Kidney (tissue), 14 donors: ENCODE measurements around the gene C6orf118. TPM values are rescaled to one million over a fixed set of nuclear protein-coding genes. Genes with fewer than 3 reads are reported as not detected.

Source experiments
- DNase-seq, 5 donors: peaks; one replicate each; pipeline ENCODE4 v3.0.0-alpha.2; 2013 to 2020
- FAIRE-seq: peaks from 2 replicates; lab custom pipeline; 2012; peaks lifted over from hg19 to GRCh38; lab: Jason Lieb, UNC
- H3K27ac ChIP-seq, 2 donors: one replicate each; pipeline ENCODE4 v1.7.0; 2013; ENCODE audit warnings: low read depth in 2 of 2, low read length in 2 of 2, inconsistent platforms in 1 of 2
- H3K27me3 ChIP-seq: one replicate; pipeline ENCODE4 v1.7.1; 2013; ENCODE audit warnings: low read length, inconsistent platforms; ENCODE audit not compliant: control insufficient read depth, insufficient read depth
- H3K36me3 ChIP-seq, 3 donors: one replicate each; pipeline versions ENCODE4 v1.7.0 to v1.7.1; 2013; ENCODE audit warnings: low read length in 3 of 3, control low read depth in 1 of 3, inconsistent platforms in 1 of 3; ENCODE audit not compliant: insufficient read depth in 3 of 3, control insufficient read depth in 2 of 3
- H3K4me1 ChIP-seq, 3 donors: one replicate each; pipeline versions ENCODE4 v1.7.0 to v1.7.1; 2013; ENCODE audit warnings: low read length in 3 of 3, inconsistent platforms in 1 of 3, low read depth in 1 of 3; ENCODE audit not compliant: control insufficient read depth in 2 of 3, insufficient read depth in 2 of 3
- H3K4me3 ChIP-seq, 3 donors: one replicate each; pipeline versions ENCODE4 v1.7.0 to v1.8.1; 2013; ENCODE audit warnings: low read length in 3 of 3, control low read depth in 1 of 3, inconsistent platforms in 1 of 3
- H3K9ac ChIP-seq, 3 donors: one replicate each; pipeline versions ENCODE4 v1.7.0 to v1.7.1; 2013; ENCODE audit warnings: low read length in 3 of 3, control low read depth in 1 of 3, inconsistent platforms in 1 of 3
- H3K9me3 ChIP-seq, 3 donors: one replicate each; pipeline versions ENCODE4 v1.7.0 to v1.7.1; 2013; ENCODE audit warnings: low read length in 3 of 3, control low read depth in 1 of 3, inconsistent platforms in 1 of 3; ENCODE audit not compliant: control insufficient read depth in 2 of 3, insufficient read depth in 1 of 3
- intact Hi-C: fragments of 100-400 bp; cut with DNase I; formaldehyde crosslinking; loops from one replicate; pipeline ENCODE4 v1.11.1; 2022
- polyA plus RNA-seq: library from polyadenylated mRNA; stranded (reverse); fragments of 350-450 nt; fragmentation: Illumina TruSeq; extraction: RNeasy Lipid Tissue Mini Kit (QIAGEN cat#74804); gene quantifications from one replicate; pipeline ENCODE4 v1.2.3, GENCODE V29; 2014; ENCODE audit warnings: low read depth, low replicate concordance; ENCODE audit not compliant: insufficient read depth
- total RNA-seq: library from RNA; stranded (reverse); fragmentation: NEBNext Ultra II Directional; extraction: Animal tissue kit (Norgen Biotek cat#: 25700); gene quantifications from one replicate; pipeline ENCODE4 v1.2.1, GENCODE V29; 2021
- TF ChIP-seq, protein P1 (sequence below): IDR thresholded peaks from 3 replicates; pipeline ENCODE4 v1.5.1; 2012; ENCODE audit warnings: mild to moderate bottlenecking, moderate library complexity, borderline replicate concordance; ENCODE audit not compliant: insufficient read depth; ENCODE audit errors: extremely low read depth
- donor health status: control.
- donor health status: control.
- donor health status: control.
- donor health status: control.
- donor health status: control.
- donor health status: DM: yes; HTN: yes; CAD: no.
- donor health status: Normal renal cell carcinoma (clear cell type).

C6orf118 gene
- total and polyA plus RNA-seq, 2 donors from 2014 or later, result 0.57 to 0.67 TPM

DNA sequence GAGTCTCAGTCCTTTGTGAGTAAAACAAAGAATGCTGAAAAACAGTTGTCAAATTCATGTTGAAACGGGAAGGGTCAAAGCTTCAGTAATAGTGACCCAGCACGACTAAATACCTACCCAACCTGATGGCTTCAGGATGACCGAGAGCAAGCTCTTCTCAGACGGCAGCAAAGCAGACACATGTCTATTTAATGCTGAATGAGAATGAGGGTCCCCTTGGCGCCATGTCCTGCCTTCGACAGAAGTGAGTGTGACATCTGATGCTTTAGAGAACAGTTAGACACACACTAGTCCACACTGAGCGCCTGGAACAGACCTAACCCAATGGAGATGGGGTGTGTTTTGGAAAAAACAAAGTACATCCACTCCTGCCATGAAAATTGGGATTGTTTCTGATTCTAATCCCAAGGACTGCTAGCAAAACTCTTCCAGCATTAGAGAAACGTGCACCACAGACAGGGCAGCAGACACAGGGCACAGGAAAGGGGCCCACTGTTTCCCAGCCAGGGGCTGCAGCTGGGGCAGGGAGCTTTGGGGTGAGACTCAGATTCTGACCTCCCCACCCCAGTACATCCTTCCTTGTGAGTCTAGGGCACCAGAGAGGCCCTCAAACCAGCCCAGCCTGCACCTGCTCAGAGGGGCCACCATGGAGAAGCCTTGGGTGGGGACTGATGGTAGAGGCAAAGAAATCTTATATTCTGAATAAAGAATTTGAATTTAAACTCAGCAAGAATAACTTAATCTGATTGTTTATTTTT, 76.5 kb downstream of the C6orf118 start:
- H3K4me3 ChIP-seq, result no peak overlapping the region
- TF ChIP-seq, protein P1, sequence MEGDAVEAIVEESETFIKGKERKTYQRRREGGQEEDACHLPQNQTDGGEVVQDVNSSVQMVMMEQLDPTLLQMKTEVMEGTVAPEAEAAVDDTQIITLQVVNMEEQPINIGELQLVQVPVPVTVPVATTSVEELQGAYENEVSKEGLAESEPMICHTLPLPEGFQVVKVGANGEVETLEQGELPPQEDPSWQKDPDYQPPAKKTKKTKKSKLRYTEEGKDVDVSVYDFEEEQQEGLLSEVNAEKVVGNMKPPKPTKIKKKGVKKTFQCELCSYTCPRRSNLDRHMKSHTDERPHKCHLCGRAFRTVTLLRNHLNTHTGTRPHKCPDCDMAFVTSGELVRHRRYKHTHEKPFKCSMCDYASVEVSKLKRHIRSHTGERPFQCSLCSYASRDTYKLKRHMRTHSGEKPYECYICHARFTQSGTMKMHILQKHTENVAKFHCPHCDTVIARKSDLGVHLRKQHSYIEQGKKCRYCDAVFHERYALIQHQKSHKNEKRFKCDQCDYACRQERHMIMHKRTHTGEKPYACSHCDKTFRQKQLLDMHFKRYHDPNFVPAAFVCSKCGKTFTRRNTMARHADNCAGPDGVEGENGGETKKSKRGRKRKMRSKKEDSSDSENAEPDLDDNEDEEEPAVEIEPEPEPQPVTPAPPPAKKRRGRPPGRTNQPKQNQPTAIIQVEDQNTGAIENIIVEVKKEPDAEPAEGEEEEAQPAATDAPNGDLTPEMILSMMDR, result no peak
- DNase-seq (no peak), FAIRE-seq (no peak)
- no peak overlapping the region for H3K27ac ChIP-seq
- H3K4me1 ChIP-seq, result no peaks in the 10 kb centered on the region
- intact Hi-C loops, result no loop called here
- H3K36me3 ChIP-seq, result no peaks in the 10 kb centered on the region
- no peaks in the 10 kb centered on the region for H3K27me3 ChIP-seq
- no peak overlapping the region for H3K9ac ChIP-seq
- peaks cover 0 to 8% (median 7%) of the 10 kb centered on the region in 3 donors for H3K9me3 ChIP-seq

DNA sequence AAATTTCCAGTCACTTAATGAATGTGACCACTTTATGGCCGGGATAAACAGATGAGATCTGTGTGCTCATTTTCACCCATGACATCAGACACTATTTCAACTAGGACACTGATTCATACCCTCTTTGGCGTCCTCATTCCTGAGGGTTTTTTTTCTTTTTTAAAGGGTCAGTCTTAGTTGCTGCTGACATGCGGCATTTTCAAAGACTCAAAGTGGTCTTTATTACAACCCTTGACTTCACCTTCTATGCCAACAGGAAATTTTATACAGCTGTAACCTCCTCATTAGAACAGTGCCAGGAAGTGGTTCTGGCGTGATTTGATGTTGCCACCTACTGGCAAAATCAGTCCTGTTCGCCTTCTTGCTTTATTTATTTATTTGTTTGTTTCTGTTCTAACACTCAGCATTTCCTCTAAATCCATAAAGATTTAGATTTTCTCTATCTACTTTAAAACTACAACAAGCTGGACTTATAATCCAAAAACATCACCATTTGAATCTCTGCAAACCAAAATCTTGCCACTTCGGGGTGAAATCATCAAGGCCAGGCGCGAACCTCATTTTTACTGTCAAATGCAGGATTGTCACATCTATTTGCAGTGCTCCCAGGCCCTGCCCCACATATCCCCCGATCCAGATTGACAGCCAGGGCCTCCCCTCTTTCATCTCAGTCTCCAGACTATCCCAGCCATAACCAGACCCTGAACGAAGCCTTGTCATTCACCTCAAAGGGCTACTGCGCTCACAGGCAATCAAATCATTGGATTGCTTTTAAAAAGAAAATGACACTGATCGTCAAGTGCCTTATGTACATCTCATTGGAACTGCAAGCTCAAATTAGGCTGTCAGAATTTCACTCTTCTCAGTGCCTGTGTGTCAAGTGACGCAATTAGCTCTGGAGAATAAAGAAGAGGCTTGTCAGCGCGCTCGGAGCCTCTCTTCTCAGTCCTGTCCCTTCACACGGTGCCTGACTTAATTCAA, 77.5 kb downstream of the C6orf118 start:
- Histone ChIP-seq H3K27ac (no peak overlapping the region), H3K4me1 (no peaks in the 10 kb centered on the region), H3K9me3 (peaks cover 0 to 8% (median 7%) of the 10 kb centered on the region in 3 donors), H3K27me3 (no peaks in the 10 kb centered on the region), H3K36me3 (no peaks in the 10 kb centered on the region), H3K4me3 (no peak overlapping the region), H3K9ac (no peak overlapping the region)
- DNase-seq (peak in 3 of 5 donors; percentile 63 to 82 (median 80)), FAIRE-seq (no peak)
- intact Hi-C loops, result no loop called here
- TF ChIP-seq, protein P1, result peak; percentile 45

DNA sequence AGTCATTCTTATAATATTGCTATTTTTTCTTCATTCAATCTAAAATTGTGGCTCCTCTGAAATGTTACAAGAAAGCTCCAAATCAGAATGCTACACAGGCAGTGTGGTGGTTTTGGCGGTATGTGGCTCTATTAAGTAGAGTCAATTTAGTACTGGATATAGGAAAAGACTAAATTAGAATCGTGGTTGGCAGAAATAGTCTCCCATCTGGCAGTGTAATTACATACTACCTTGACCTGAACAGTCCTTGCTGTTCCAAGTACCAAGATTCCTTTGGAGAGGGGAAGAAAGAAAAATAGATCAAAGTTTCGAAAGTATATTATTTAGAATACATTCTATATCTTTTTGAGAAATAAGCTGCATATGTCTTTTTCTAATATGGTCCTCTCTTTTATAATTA, 78.2 kb downstream of the C6orf118 start:
- FAIRE-seq (no peak), DNase-seq (peak in 1 of 5 donors; percentile 11)
- intact Hi-C loops, result no loop called here
- Histone ChIP-seq H3K27me3 (no peaks in the 10 kb centered on the region), H3K9ac (no peak overlapping the region), H3K4me3 (no peak overlapping the region), H3K4me1 (no peaks in the 10 kb centered on the region), H3K36me3 (no peaks in the 10 kb centered on the region), H3K9me3 (peaks cover 0 to 8% (median 5%) of the 10 kb centered on the region in 3 donors), H3K27ac (no peak overlapping the region)
- TF ChIP-seq, protein P1, result no peak
